Measurements from ENCODE around the gene KIAA0513. TPM values are rescaled to one million over a fixed set of nuclear protein-coding genes. Genes with fewer than 3 reads are reported as not detected.

KIAA0513 gene
- total and polyA plus RNA-seq, 2 of the 13 experiments (the other 11 are each of a cell fraction or from before 2014, with no cell fraction given) = 1.8 TPM

DNA sequence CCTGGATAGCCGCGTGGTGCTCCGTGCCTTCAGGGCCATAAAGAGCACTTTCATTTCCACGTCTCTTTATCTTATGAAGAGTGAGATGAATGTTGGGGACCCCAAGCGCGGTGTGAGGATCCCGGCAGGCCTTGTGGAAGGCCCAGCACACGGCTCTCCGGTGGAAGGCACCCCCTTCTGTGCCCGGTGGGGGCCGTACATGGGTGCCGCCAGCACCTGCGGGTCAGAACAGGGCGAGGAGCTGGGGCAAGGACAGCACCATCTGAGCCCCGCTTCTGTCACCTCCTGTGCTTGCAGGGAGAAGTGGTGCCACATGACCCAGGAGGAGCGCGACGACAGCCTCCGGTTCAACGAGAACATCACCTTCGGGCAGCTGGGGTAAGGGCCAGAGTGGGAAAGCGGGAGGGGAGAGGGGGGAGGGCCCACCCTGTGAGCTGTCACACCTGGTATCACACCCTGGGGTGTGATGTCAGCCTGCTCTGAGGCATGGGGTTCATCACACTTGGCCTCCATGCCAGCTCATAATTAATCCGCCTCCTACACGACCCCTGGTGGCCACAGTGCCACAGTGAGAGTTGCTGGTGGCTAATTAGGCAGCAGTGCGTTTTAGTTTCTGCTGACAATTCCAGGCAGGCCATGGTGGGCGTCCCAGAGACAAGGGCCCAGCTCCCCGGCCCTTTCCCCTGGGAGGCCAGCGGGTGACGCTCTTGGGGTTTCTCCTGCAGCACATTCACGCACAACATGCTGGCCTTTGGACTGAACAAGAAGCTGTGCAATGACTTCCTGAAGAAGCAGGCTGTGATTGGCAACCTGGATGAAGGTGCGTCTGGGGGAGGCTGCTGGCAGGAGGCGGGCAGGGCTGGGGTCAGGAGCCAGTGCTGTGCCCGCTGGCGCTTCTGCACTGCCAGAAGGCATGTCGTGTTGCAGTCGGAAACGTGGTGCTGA, 59.0 kb downstream of the KIAA0513 start:
- H3K27ac ChIP-seq (ENCODE audit: extremely low read length, insufficient read depth, low read length) = no peak overlapping the region
- FAIRE-seq (peak; percentile 94), DNase-seq (ENCODE audit: low spot score) (peak; percentile 56), ATAC-seq (peak; percentile 79)
- H3K4me2 ChIP-seq (ENCODE audit: low read depth, low read length) = peak overlapping the region; percentile 56
- no peaks in the 10 kb centered on the region; the same call in 1 of the 2 replicates for H4K20me1 ChIP-seq (ENCODE audit: insufficient read depth, low read length)
- no peak overlapping the region for H2AFZ ChIP-seq (ENCODE audit: low read length)
- in situ Hi-C loops (cut with HindIII; ENCODE audit: extremely low pct_ligation_motif_present, low pct_unique_long_range_greater_than_20kb) (no loop called here), intact Hi-C loops (cut with micrococcal nuclease; ENCODE audit: unreplicated experiment) (loop anchor here (1.0 to 2.0 kb wide), 3 partner anchors 60 to 161 kb away; partner anchors contain the start of gene KIAA0513)
- H3K4me3 ChIP-seq (replicated peaks in 1 of 3; ENCODE audit: insufficient read depth in 1 of 3, low read depth in 2 of 3, low read length in 3 of 3) = peak overlapping the region in 1 of 3 experiments; percentile 30; a peak in 1 of 6 replicates
- H3K9ac ChIP-seq (ENCODE audit: insufficient read depth, low read depth, low read length) = no peak overlapping the region
- H3K79me2 ChIP-seq (ENCODE audit: insufficient read depth, low read length) = no peaks in the 10 kb centered on the region
- WGBS (ENCODE audit: low lambda C conversion rate) = 58% methylated on average over 23 of the region's 37 CpGs
- peaks cover 7% of the 10 kb centered on the region; the same call in 1 of the 2 replicates for H3K4me1 ChIP-seq (ENCODE audit: insufficient read depth, low read length)
- H3K9me3 ChIP-seq (ENCODE audit: low read length) = no peaks in the 10 kb centered on the region
- POLR2A ChIA-PET = interaction anchor here (1.3 kb wide), 1 partner anchor 110 kb away, joined by 4 read pairs; no protein-coding TSS in a partner anchor
- H3K27me3 ChIP-seq (ENCODE audit: control insufficient read depth in 1 of 2, insufficient read depth in 2 of 2, low read length in 2 of 2) = peaks cover 23 to 84% of the 10 kb centered on the region in 2 experiments
- CTCF ChIA-PET (ENCODE audit: low intra/inter-chr PET ratio, low total read pairs) = interaction anchor here (1.2 to 1.7 kb wide), 2 partner anchors 60 to 161 kb away, joined by 4 to 6 read pairs; partner anchors contain the start of gene KIAA0513
- no peaks in the 10 kb centered on the region for H3K36me3 ChIP-seq (replicated peaks in 1 of 2; ENCODE audit: control insufficient read depth in 1 of 2, insufficient read depth in 2 of 2, low read length in 2 of 2)
- no TSS peak for BruUV-seq (replicated peaks)
- TF ChIP-seq RFX5 (IDR thresholded peaks at IDR 0.05; ENCODE audit: low read depth, low read length) = 0 out of 2 replicates have a peak, but pooled peaks have one; percentile 8
- 0 out of 2 replicates have a peak, but pooled peaks have one; percentile 11 for TF ChIP-seq FOXO1 (CRISPR knock-in tag; IDR thresholded peaks at IDR 0.05)
- TF ChIP-seq STAG1 (CRISPR knock-in tag; IDR thresholded peaks at IDR 0.05) = peak; percentile 73
- TF ChIP-seq ZNF891 (CRISPR knock-in tag; IDR thresholded peaks at IDR 0.05) = peak; percentile 45; the same call in 1 of the 2 replicates
- peak; percentile 49 for TF ChIP-seq ZNF687 (CRISPR knock-in tag; IDR thresholded peaks at IDR 0.05)
- TF ChIP-seq NRL (CRISPR knock-in tag; IDR thresholded peaks at IDR 0.05; ENCODE audit: borderline replicate concordance) = peak; percentile 5
- TF ChIP-seq MIXL1 (CRISPR knock-in tag; IDR thresholded peaks at IDR 0.05) = peak; percentile 99
- TF ChIP-seq MEIS1 (CRISPR knock-in tag; IDR thresholded peaks at IDR 0.05; ENCODE audit: borderline replicate concordance) = 0 out of 2 replicates have a peak, but pooled peaks have one; percentile 22
- TF ChIP-seq MEF2D (CRISPR knock-in tag; IDR thresholded peaks at IDR 0.05) = 0 out of 2 replicates have a peak, but pooled peaks have one; percentile 25
- peak; percentile 38; the same call in 1 of the 2 replicates for TF ChIP-seq ARID3A (IDR thresholded peaks at IDR 0.05; ENCODE audit: low read depth, low read length)

All from HepG2 (cell line).